Left ventricle myocardium inferior (tissue), 1 donor: Measurements from ENCODE around the gene DPP10. TPM values are rescaled to one million over a fixed set of nuclear protein-coding genes. Genes with fewer than 3 reads are reported as not detected.

Source experiments
- DNase-seq: peaks from one replicate; pipeline ENCODE4 v3.0.0-alpha.2; 2020
- H3K27ac ChIP-seq: fragments of 200-600 bp; replicated peaks from 2 replicates; pipeline ENCODE4 v1.8.0; 2021
- H3K27me3 ChIP-seq: fragments of 200-600 bp; 2 replicates; pipeline ENCODE4 v1.8.0; 2021; ENCODE audit warnings: low read depth
- H3K36me3 ChIP-seq: fragments of 200-600 bp; 2 replicates; pipeline ENCODE4 v1.8.0; 2021
- H3K4me1 ChIP-seq: fragments of 200-600 bp; 2 replicates; pipeline ENCODE4 v1.8.0; 2021
- H3K4me3 ChIP-seq: fragments of 200-600 bp; 2 replicates; pipeline ENCODE4 v1.8.0; 2021; ENCODE audit warnings: mild to moderate bottlenecking, moderate library complexity
- H3K9me3 ChIP-seq: fragments of 200-600 bp; replicated peaks from 2 replicates; pipeline ENCODE4 v1.8.0; 2021
- intact Hi-C: fragments of 100-400 bp; cut with micrococcal nuclease; formaldehyde crosslinking; loops from one replicate; pipeline ENCODE4 v1.11.0; 2022
- total RNA-seq: library from RNA; stranded (reverse); fragmentation: NEBNext Ultra II Directional; extraction: Animal tissue kit (Norgen Biotek cat#: 25700); gene quantifications from one replicate; pipeline ENCODE4 v1.2.1, GENCODE V29; 2021
- TF ChIP-seq, protein P1 (sequence below): fragments of 200-600 bp; IDR thresholded peaks from 2 replicates; pipeline ENCODE4 v1.8.0; 2021; ENCODE audit warnings: antibody characterized with exemption, mild to moderate bottlenecking, borderline replicate concordance
- donor health status: DM: no; HTN: yes; CAD: no; lungs with severe emphysema.

The DPP10 gene
- total RNA-seq, 1 donor from 2014 or later: 0.16 TPM

- TF ChIP-seq, protein P1, sequence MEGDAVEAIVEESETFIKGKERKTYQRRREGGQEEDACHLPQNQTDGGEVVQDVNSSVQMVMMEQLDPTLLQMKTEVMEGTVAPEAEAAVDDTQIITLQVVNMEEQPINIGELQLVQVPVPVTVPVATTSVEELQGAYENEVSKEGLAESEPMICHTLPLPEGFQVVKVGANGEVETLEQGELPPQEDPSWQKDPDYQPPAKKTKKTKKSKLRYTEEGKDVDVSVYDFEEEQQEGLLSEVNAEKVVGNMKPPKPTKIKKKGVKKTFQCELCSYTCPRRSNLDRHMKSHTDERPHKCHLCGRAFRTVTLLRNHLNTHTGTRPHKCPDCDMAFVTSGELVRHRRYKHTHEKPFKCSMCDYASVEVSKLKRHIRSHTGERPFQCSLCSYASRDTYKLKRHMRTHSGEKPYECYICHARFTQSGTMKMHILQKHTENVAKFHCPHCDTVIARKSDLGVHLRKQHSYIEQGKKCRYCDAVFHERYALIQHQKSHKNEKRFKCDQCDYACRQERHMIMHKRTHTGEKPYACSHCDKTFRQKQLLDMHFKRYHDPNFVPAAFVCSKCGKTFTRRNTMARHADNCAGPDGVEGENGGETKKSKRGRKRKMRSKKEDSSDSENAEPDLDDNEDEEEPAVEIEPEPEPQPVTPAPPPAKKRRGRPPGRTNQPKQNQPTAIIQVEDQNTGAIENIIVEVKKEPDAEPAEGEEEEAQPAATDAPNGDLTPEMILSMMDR: no peak
- Histone ChIP-seq H3K9me3 (no peaks in the 10 kb centered on the region), H3K27ac (no peak overlapping the region), H3K4me3 (no peak overlapping the region), H3K4me1 (no peaks in the 10 kb centered on the region), H3K36me3 (no peaks in the 10 kb centered on the region), H3K27me3 (no peaks in the 10 kb centered on the region)
- no peak for DNase-seq
- intact Hi-C loops: no loop called here
These were observed 17.7 kb upstream of the DPP10 start for GRCh38 chr2:114424699-114425098.

GRCh38 chr2:114426756-114427155, 15.7 kb upstream of the DPP10 start:
- Histone ChIP-seq H3K4me1 (no peaks in the 10 kb centered on the region), H3K36me3 (no peaks in the 10 kb centered on the region), H3K27ac (no peak overlapping the region), H3K9me3 (no peaks in the 10 kb centered on the region), H3K27me3 (no peaks in the 10 kb centered on the region), H3K4me3 (no peak overlapping the region)
- TF ChIP-seq, protein P1: no peak
- no peak for DNase-seq
- intact Hi-C loops: no loop called here

DNA sequence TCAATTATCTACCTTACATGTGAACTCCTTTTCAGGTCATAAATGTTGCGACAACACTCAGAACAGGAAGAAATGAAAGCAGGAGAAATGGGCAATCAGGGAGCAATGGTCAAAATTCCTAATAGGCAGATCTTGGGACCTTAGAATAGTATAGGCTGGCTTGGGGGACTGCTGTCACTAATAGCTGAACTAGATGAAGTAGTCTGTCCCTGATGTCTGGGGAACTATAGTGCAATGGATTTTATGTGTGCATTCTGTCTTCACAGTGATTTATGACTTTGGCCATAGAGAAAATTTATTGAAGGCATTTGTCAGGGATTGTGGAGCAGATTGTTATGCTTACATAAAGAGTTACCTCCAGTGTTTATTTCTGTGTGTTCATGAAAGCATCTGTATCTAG, 6.1 kb upstream of the DPP10 start:
- TF ChIP-seq, protein P1: no peak
- Histone ChIP-seq H3K4me1 (no peaks in the 10 kb centered on the region), H3K27ac (no peak overlapping the region), H3K9me3 (no peaks in the 10 kb centered on the region), H3K36me3 (no peaks in the 10 kb centered on the region), H3K4me3 (no peak overlapping the region), H3K27me3 (no peaks in the 10 kb centered on the region)
- intact Hi-C loops: no loop called here
- DNase-seq: no peak

GRCh38 chr2:114446571-114446970, 4.1 kb downstream of the DPP10 start:
- intact Hi-C loops: no loop called here
- Histone ChIP-seq H3K36me3 (no peaks in the 10 kb centered on the region), H3K9me3 (no peaks in the 10 kb centered on the region), H3K27me3 (peaks cover 5% of the 10 kb centered on the region), H3K4me3 (no peak overlapping the region), H3K4me1 (no peaks in the 10 kb centered on the region), H3K27ac (no peak overlapping the region)
- TF ChIP-seq, protein P1: no peak
- no peak for DNase-seq

- Histone ChIP-seq H3K4me1 (no peaks in the 10 kb centered on the region), H3K9me3 (peaks cover 13% of the 10 kb centered on the region), H3K4me3 (no peak overlapping the region), H3K36me3 (no peaks in the 10 kb centered on the region), H3K27ac (no peak overlapping the region), H3K27me3 (no peaks in the 10 kb centered on the region)
- TF ChIP-seq, protein P1: no peak
- no peak for DNase-seq
- intact Hi-C loops: no loop called here
These were observed 8.2 kb downstream of the DPP10 start for GRCh38 chr2:114450639-114451038.

GRCh38 chr2:114456566-114456965, 14.1 kb downstream of the DPP10 start:
- Histone ChIP-seq H3K36me3 (no peaks in the 10 kb centered on the region), H3K4me3 (no peak overlapping the region), H3K27ac (no peak overlapping the region), H3K9me3 (peaks cover 13% of the 10 kb centered on the region), H3K27me3 (no peaks in the 10 kb centered on the region), H3K4me1 (no peaks in the 10 kb centered on the region)
- intact Hi-C loops: no loop called here
- DNase-seq: no peak
- TF ChIP-seq, protein P1: no peak
